ENCODE measurements around the gene TMEM222. TPM values are rescaled to one million over a fixed set of nuclear protein-coding genes. Genes with fewer than 3 reads are reported as not detected.

The TMEM222 gene
- total RNA-seq, 1 experiment from 2014 or later = 28.7 TPM

DNA sequence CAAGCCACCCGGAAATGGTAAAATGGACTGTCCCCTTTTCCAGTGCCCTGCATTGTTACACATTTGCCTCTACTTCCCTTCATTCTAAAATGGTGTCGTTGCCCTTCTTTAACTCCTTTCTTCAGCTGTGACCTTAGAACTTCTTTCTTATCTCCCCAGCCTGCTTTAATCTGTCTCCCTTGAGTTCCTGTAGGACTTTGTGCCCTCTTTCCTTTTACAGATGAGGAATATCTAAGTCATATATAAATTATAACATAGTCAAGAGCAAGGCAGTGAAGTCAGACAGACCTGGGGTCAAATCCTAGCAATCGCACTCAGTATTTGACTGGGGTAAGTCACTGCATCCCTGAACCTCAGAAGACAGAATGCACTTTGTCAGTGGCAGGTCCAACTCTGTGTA is 31.4 kb upstream of the TMEM222 start (continued):
- TF ChIP-seq, protein P1, sequence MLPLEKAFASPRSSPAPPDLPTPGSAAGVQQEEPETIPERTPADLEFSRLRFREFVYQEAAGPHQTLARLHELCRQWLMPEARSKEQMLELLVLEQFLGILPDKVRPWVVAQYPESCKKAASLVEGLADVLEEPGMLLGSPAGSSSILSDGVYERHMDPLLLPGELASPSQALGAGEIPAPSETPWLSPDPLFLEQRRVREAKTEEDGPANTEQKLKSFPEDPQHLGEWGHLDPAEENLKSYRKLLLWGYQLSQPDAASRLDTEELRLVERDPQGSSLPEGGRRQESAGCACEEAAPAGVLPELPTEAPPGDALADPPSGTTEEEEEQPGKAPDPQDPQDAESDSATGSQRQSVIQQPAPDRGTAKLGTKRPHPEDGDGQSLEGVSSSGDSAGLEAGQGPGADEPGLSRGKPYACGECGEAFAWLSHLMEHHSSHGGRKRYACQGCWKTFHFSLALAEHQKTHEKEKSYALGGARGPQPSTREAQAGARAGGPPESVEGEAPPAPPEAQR (CRISPR knock-in tag; IDR thresholded peaks at IDR 0.05) = no peak
- TF ChIP-seq CREB1 (CRISPR knock-in tag; IDR thresholded peaks at IDR 0.05) = no peak
- TF ChIP-seq RELA (CRISPR knock-in tag; IDR thresholded peaks at IDR 0.05; ENCODE audit: borderline replicate concordance) = no peak

DNA sequence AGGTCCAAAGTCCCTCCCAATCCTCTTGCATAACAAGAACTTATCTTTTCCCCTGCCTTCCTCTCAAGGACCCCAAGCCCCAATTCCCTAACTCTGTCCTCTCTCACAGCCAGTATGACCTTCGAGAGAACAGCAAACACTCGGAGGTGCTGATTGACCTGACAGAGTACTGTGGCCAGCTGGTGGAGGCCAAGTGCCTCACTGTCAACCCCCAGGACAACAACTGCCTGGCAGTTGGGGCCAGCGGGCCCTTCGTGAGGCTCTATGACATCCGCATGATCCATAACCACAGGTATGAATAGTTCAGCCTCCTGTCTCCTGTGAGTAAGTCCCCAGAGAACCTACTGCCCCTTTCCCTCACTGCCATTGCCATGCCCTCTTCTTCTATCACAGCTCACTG is 29.9 kb upstream of the TMEM222 start:
- no peak for DNase-seq (ENCODE audit: low spot score)
- CTCF ChIA-PET = interaction anchor here (1.7 to 2.2 kb wide), 2 partner anchors 9 to 15 kb away, joined by 6 to 7 read pairs; no protein-coding TSS in a partner anchor

DNA sequence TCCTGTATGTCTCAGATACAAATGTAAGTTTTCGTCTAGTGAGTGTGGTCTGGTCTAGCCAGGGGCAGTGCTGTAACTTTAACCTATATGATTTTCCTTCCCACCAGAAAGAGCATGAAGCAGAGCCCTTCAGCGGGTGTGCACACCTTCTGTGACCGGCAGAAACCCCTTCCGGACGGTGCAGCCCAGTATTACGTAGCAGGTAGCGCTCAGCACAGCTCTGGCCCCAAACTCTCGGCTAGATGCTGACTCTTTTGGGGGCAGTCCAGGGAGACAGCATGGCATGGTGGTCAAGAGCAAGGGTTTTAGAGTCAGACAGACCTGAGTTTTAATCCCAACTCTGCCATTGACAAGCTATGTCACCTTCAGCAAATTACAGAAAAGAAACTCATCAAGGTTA is 28.0 kb upstream of the TMEM222 start:
- DNase-seq (ENCODE audit: low spot score) (no peak), ATAC-seq (no peak)
- Mint-ChIP-seq H3K27ac (no peak overlapping the region; the same call in 1 of the 2 replicates), H3K9me3 (peaks cover 6% of the 10 kb centered on the region; the same call in 1 of the 2 replicates), H3K4me1 (no peaks in the 10 kb centered on the region; the same call in 1 of the 2 replicates), H3K27me3 (ENCODE audit: low read depth) (no peaks in the 10 kb centered on the region), H3K4me3 (no peak overlapping the region), H3K36me3 (peaks cover 10% of the 10 kb centered on the region)
- ChIA-PET POLR2A (no interaction called here), CTCF (interaction anchor here (0.8 to 9.0 kb wide), 5 partner anchors 13 to 102 kb away, joined by 3 to 260 read pairs (median 15); partner anchors contain the start of genes CD164L2 and MAP3K6)
- no peak for TF ChIP-seq TEAD1 (CRISPR knock-in tag; IDR thresholded peaks at IDR 0.05)
- no peak for TF ChIP-seq OVOL2 (CRISPR knock-in tag; IDR thresholded peaks at IDR 0.05; ENCODE audit: borderline replicate concordance)
- TF ChIP-seq, protein P2, sequence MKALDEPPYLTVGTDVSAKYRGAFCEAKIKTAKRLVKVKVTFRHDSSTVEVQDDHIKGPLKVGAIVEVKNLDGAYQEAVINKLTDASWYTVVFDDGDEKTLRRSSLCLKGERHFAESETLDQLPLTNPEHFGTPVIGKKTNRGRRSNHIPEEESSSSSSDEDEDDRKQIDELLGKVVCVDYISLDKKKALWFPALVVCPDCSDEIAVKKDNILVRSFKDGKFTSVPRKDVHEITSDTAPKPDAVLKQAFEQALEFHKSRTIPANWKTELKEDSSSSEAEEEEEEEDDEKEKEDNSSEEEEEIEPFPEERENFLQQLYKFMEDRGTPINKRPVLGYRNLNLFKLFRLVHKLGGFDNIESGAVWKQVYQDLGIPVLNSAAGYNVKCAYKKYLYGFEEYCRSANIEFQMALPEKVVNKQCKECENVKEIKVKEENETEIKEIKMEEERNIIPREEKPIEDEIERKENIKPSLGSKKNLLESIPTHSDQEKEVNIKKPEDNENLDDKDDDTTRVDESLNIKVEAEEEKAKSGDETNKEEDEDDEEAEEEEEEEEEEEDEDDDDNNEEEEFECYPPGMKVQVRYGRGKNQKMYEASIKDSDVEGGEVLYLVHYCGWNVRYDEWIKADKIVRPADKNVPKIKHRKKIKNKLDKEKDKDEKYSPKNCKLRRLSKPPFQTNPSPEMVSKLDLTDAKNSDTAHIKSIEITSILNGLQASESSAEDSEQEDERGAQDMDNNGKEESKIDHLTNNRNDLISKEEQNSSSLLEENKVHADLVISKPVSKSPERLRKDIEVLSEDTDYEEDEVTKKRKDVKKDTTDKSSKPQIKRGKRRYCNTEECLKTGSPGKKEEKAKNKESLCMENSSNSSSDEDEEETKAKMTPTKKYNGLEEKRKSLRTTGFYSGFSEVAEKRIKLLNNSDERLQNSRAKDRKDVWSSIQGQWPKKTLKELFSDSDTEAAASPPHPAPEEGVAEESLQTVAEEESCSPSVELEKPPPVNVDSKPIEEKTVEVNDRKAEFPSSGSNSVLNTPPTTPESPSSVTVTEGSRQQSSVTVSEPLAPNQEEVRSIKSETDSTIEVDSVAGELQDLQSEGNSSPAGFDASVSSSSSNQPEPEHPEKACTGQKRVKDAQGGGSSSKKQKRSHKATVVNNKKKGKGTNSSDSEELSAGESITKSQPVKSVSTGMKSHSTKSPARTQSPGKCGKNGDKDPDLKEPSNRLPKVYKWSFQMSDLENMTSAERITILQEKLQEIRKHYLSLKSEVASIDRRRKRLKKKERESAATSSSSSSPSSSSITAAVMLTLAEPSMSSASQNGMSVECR (CRISPR knock-in tag; IDR thresholded peaks at IDR 0.05; ENCODE audit: borderline replicate concordance) = no peak
- TF ChIP-seq ESRRA (CRISPR knock-in tag; IDR thresholded peaks at IDR 0.05; ENCODE audit: borderline replicate concordance) = no peak
- TF ChIP-seq, protein P3, sequence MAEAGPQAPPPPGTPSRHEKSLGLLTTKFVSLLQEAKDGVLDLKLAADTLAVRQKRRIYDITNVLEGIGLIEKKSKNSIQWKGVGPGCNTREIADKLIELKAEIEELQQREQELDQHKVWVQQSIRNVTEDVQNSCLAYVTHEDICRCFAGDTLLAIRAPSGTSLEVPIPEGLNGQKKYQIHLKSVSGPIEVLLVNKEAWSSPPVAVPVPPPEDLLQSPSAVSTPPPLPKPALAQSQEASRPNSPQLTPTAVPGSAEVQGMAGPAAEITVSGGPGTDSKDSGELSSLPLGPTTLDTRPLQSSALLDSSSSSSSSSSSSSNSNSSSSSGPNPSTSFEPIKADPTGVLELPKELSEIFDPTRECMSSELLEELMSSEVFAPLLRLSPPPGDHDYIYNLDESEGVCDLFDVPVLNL (CRISPR knock-in tag; IDR thresholded peaks at IDR 0.05; ENCODE audit: borderline replicate concordance, low read depth) = no peak

More for the DNA sequence above, 29.9 kb upstream of the TMEM222 start:
- Mint-ChIP-seq H3K27me3 (ENCODE audit: low read depth) (no peaks in the 10 kb centered on the region), H3K9me3 (peaks cover 6% of the 10 kb centered on the region; the same call in 1 of the 2 replicates), H3K27ac (no peak overlapping the region), H3K4me3 (no peak overlapping the region), H3K4me1 (no peaks in the 10 kb centered on the region), H3K36me3 (peaks cover 17% of the 10 kb centered on the region)
- no peak for ATAC-seq
- POLR2A ChIA-PET = no interaction called here
- TF ChIP-seq, protein P4, sequence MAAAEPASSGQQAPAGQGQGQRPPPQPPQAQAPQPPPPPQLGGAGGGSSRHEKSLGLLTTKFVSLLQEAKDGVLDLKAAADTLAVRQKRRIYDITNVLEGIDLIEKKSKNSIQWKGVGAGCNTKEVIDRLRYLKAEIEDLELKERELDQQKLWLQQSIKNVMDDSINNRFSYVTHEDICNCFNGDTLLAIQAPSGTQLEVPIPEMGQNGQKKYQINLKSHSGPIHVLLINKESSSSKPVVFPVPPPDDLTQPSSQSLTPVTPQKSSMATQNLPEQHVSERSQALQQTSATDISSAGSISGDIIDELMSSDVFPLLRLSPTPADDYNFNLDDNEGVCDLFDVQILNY (CRISPR knock-in tag; IDR thresholded peaks at IDR 0.05) = no peak
- TF ChIP-seq ZNF138 (CRISPR knock-in tag; conservative IDR thresholded peaks at IDR 0.05) = no peak
- TF ChIP-seq, protein P5, sequence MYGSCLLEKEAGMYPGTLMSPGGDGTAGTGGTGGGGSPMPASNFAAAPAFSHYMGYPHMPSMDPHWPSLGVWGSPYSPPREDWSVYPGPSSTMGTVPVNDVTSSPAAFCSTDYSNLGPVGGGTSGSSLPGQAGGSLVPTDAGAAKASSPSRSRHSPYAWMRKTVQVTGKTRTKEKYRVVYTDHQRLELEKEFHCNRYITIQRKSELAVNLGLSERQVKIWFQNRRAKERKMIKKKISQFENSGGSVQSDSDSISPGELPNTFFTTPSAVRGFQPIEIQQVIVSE (CRISPR knock-in tag; IDR thresholded peaks at IDR 0.05; ENCODE audit: borderline replicate concordance) = no peak
- TF ChIP-seq, protein P6, sequence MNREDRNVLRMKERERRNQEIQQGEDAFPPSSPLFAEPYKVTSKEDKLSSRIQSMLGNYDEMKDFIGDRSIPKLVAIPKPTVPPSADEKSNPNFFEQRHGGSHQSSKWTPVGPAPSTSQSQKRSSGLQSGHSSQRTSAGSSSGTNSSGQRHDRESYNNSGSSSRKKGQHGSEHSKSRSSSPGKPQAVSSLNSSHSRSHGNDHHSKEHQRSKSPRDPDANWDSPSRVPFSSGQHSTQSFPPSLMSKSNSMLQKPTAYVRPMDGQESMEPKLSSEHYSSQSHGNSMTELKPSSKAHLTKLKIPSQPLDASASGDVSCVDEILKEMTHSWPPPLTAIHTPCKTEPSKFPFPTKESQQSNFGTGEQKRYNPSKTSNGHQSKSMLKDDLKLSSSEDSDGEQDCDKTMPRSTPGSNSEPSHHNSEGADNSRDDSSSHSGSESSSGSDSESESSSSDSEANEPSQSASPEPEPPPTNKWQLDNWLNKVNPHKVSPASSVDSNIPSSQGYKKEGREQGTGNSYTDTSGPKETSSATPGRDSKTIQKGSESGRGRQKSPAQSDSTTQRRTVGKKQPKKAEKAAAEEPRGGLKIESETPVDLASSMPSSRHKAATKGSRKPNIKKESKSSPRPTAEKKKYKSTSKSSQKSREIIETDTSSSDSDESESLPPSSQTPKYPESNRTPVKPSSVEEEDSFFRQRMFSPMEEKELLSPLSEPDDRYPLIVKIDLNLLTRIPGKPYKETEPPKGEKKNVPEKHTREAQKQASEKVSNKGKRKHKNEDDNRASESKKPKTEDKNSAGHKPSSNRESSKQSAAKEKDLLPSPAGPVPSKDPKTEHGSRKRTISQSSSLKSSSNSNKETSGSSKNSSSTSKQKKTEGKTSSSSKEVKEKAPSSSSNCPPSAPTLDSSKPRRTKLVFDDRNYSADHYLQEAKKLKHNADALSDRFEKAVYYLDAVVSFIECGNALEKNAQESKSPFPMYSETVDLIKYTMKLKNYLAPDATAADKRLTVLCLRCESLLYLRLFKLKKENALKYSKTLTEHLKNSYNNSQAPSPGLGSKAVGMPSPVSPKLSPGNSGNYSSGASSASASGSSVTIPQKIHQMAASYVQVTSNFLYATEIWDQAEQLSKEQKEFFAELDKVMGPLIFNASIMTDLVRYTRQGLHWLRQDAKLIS (CRISPR knock-in tag; IDR thresholded peaks at IDR 0.05; ENCODE audit: borderline replicate concordance) = no peak
- TF ChIP-seq, protein P7, sequence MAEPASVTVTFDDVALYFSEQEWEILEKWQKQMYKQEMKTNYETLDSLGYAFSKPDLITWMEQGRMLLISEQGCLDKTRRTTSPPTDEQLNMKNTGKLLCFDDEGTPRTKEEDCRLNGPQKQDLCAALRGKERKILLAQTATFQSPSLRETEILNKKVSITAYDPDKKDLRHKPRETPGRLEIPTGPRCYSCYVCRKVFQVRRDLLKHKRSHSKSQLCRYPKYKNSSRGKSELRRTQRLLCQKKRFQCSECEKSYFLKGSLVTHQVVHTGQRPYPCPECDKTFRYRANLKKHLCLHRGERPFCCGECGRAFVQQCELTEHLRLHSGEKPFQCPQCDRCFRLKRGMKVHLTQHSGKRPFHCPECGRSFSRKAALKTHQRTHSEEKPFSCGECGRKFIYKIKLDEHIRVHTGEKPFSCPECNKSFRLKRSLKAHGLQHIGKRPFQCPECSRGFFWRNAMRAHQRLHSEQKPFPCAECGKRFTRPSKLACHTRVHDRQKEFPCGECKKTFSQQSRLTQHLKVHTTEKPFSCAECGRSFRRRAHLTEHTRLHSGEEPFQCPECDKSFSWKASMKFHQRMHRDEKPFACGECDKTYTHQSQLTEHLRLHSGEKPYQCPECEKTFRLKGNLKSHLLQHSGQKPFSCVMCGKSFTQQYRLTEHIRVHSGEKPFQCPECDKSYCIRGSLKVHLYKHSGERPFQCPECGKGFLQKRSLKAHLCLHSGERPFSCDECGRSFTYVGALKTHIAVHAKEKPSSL (CRISPR knock-in tag; conservative IDR thresholded peaks at IDR 0.05) = no peak
- TF ChIP-seq GTF2I (CRISPR knock-in tag; conservative IDR thresholded peaks at IDR 0.05) = no peak
